A549 (cell line): Measurements from ENCODE around the gene CNBD2. TPM values are rescaled to one million over a fixed set of nuclear protein-coding genes. Genes with fewer than 3 reads are reported as not detected.
A peak's percentile ranks its signal among the peaks of the same experiment; 100 is the strongest.
"Not testable (repeated sequence)": the region's sequence is repeated elsewhere in the genome, so short reads cannot be mapped to it uniquely, and the experiment has no call there.

Experiments
- ATAC-seq, 2 experiments: fragments of 200-7000 bp in 1 of 2; fragments of >200 bp in 1 of 2; cut with Nextera tagmentation in 1 of 2; cut with Tn5 transposase in 1 of 2; 3 replicates each; pipeline versions ENCODE4 v1.8.0 to v1.9.1; 2018 to 2020; ENCODE audit warnings: mild to moderate bottlenecking in 1 of 2, moderate library complexity in 1 of 2
- CTCF ChIA-PET: fragments of 300-600 bp; sonication (Branson Sonifier 250); formaldehyde crosslinking; extraction: SDS; loops from one replicate; lab custom pipeline; 2021; ENCODE audit warnings: antibody characterized with exemption, inconsistent platforms; lab: Yijun Ruan, JAX
- POLR2A ChIA-PET: fragments of 350-600 bp; formaldehyde crosslinking; extraction: SDS; loops from one replicate; lab custom pipeline; 2021; ENCODE audit warnings: antibody characterized with exemption, inconsistent platforms; lab: Yijun Ruan, JAX
- DNase-seq, 2 experiments: peaks; one replicate each; pipeline versions ENCODE4 v3.0.0 to v3.0.0-alpha.2; 2011 to 2016; ENCODE audit warnings: low read depth in 1 of 2, low spot score in 1 of 2
- FAIRE-seq: peaks from 2 replicates; lab custom pipeline; 2011; peaks lifted over from hg19 to GRCh38; lab: Jason Lieb, UNC
- H3K27ac ChIP-seq, 2 experiments: fragments of >200 bp; sonication (Bioruptor Twin); formaldehyde crosslinking; 3 replicates each; pipeline ENCODE4 v1.5.1; 2016 to 2017
- H3K4me1 ChIP-seq: fragments of >200 bp; sonication (Bioruptor Twin); formaldehyde crosslinking; 3 replicates; pipeline ENCODE4 v1.6.1; 2016
- H3K4me2 ChIP-seq: fragments of >200 bp; sonication (Bioruptor Twin); formaldehyde crosslinking; 3 replicates; pipeline ENCODE4 v1.6.1; 2016
- H3K4me3 ChIP-seq: fragments of >200 bp; sonication (Bioruptor Twin); formaldehyde crosslinking; 3 replicates; pipeline ENCODE4 v1.5.1; 2016
- H3K9me3 ChIP-seq: fragments of >200 bp; sonication (Bioruptor Twin); formaldehyde crosslinking; 3 replicates; pipeline ENCODE4 v1.6.1; 2016
- CEBPB ChIP-seq, 2 experiments: fragments of >200 bp in 1 of 2; sonication (Bioruptor Twin) in 1 of 2; formaldehyde crosslinking in 1 of 2; IDR thresholded peaks; 2 replicates each; pipeline ENCODE4 v1.6.1; 2012 to 2016
- CHD2 ChIP-seq: fragments of 150-350 bp; IDR thresholded peaks from 2 replicates; pipeline ENCODE4 v1.6.1; 2014; ENCODE audit warnings: low read length; ENCODE audit not compliant: partially characterized antibody
- EHF ChIP-seq: fragments of 250-450 bp; sonication (Bioruptor Pico); IDR thresholded peaks from 2 replicates; pipeline ENCODE4 v1.5.0; 2020; ENCODE audit warnings: mild to moderate bottlenecking
- ESRRA ChIP-seq: fragments of 150-350 bp; IDR thresholded peaks from 2 replicates; pipeline ENCODE4 v1.6.1; 2014; ENCODE audit warnings: mild to moderate bottlenecking, low read length, borderline replicate concordance
- HDAC2 ChIP-seq: fragments of 200-600 bp; sonication (generic); IDR thresholded peaks from 2 replicates; pipeline ENCODE4 v1.6.1; 2016
- HEYL ChIP-seq: fragments of 250-450 bp; sonication (Bioruptor Pico); IDR thresholded peaks from 2 replicates; pipeline ENCODE4 v1.8.0; 2021; ENCODE audit warnings: mild to moderate bottlenecking, moderate library complexity
- JUN ChIP-seq, 2 experiments: fragments of >200 bp; sonication (Bioruptor Twin); formaldehyde crosslinking; IDR thresholded peaks; 2 replicates in 1 of 2; 3 replicates in 1 of 2; pipeline ENCODE4 v1.6.1; 2016 to 2017
- MAZ ChIP-seq: fragments of 150-350 bp; IDR thresholded peaks from 2 replicates; pipeline ENCODE4 v1.6.1; 2014; ENCODE audit warnings: antibody characterized with exemption, low read depth, low read length, borderline replicate concordance
- MYC ChIP-seq: IDR thresholded peaks from 2 replicates; pipeline ENCODE4 v1.6.1; 2012; ENCODE audit warnings: mild to moderate bottlenecking, inconsistent platforms, low read length, improper control_type of control experiment, borderline replicate concordance
- POLR2AphosphoS2 ChIP-seq: conservative IDR thresholded peaks from 2 replicates; pipeline ENCODE4 v1.6.1; 2012; ENCODE audit warnings: low read length, improper control_type of control experiment, inconsistent platforms
- RAD21 ChIP-seq, 2 experiments: fragments of >200 bp in 1 of 2; sonication (Bioruptor Twin) in 1 of 2; formaldehyde crosslinking in 1 of 2; IDR thresholded peaks in 1 of 2; conservative IDR thresholded peaks in 1 of 2; 2 replicates in 1 of 2; 3 replicates in 1 of 2; pipeline ENCODE4 v1.6.1; 2012 to 2018; ENCODE audit warnings: inconsistent platforms in 1 of 2
- RARB ChIP-seq: fragments of 250-450 bp; sonication (Bioruptor Pico); IDR thresholded peaks from 2 replicates; pipeline ENCODE4 v1.8.0; 2021; ENCODE audit warnings: mild to moderate bottlenecking, moderate library complexity
- RCOR1 ChIP-seq: fragments of 150-350 bp; IDR thresholded peaks from 2 replicates; pipeline ENCODE4 v1.6.1; 2014; ENCODE audit warnings: antibody characterized with exemption, low read length, low read depth
- RNF2 ChIP-seq: fragments of 200-600 bp; sonication (generic); IDR thresholded peaks from 2 replicates; pipeline ENCODE4 v1.6.1; 2016; ENCODE audit warnings: low read depth, mild to moderate bottlenecking, antibody characterized with exemption, moderate library complexity, borderline replicate concordance
- TFCP2L1 ChIP-seq: fragments of 250-450 bp; sonication (Bioruptor Pico); IDR thresholded peaks from 2 replicates; pipeline ENCODE4 v1.5.0; 2021; ENCODE audit warnings: mild to moderate bottlenecking
- TP53 ChIP-seq: fragments of 250-450 bp; sonication (Bioruptor Pico); IDR thresholded peaks from 2 replicates; pipeline ENCODE4 v1.5.0; 2021; ENCODE audit warnings: mild to moderate bottlenecking, moderate library complexity
- ZC3H11A ChIP-seq: fragments of 450-650 bp; IDR thresholded peaks from 2 replicates; pipeline ENCODE4 v1.6.1; 2014; ENCODE audit warnings: antibody characterized with exemption, mild to moderate bottlenecking
- ZFP36 ChIP-seq: fragments of 450-650 bp; IDR thresholded peaks from 2 replicates; pipeline ENCODE4 v1.6.1; 2014; ENCODE audit warnings: borderline replicate concordance; ENCODE audit not compliant: partially characterized antibody
- ZNF302 ChIP-seq: fragments of 250-450 bp; sonication (Bioruptor Pico); IDR thresholded peaks from 2 replicates; pipeline ENCODE4 v1.9.0; 2021; ENCODE audit warnings: inconsistent platforms, mild to moderate bottlenecking, moderate library complexity
- WGBS: methylation state at CpG from one replicate; pipeline ENCODE4 v1.1.6; 2017; ENCODE audit errors: missing lambda C conversion rate; 5-methylcytosine and 5-hydroxymethylcytosine counted together
- polyA plus RNA-seq, 4 experiments: library from polyadenylated mRNA; depleted of rRNA in 3 of 4; stranded (reverse); fragments of >200 nt; fragmentation: RNase III in 1 of 4; extraction: RNeasy Plus Mini Kit Qiagen cat#74134 plus additional on column Dnase treatment in 1 of 4; gene quantifications; 2 replicates in 3 of 4; 3 replicates in 1 of 4; pipeline ENCODE4 v1.2.3, GENCODE V29; 2011 to 2017
- TF ChIP-seq, protein P1 (sequence below): IDR thresholded peaks from 2 replicates; pipeline ENCODE4 v1.6.1; 2012
- TF ChIP-seq, protein P2 (sequence below): fragments of >200 bp; sonication (Bioruptor Twin); formaldehyde crosslinking; IDR thresholded peaks from 3 replicates; pipeline ENCODE4 v1.6.1; 2016
- TF ChIP-seq, protein P3 (sequence below): fragments of 150-350 bp; IDR thresholded peaks from 2 replicates; pipeline ENCODE4 v1.6.1; 2014; ENCODE audit warnings: low read depth, mild to moderate bottlenecking, low read length

Gene CNBD2
- polyA plus RNA-seq, 2 of the 4 experiments (the other 2 are of a cell fraction) = 4.3 to 5.4 TPM

DNA sequence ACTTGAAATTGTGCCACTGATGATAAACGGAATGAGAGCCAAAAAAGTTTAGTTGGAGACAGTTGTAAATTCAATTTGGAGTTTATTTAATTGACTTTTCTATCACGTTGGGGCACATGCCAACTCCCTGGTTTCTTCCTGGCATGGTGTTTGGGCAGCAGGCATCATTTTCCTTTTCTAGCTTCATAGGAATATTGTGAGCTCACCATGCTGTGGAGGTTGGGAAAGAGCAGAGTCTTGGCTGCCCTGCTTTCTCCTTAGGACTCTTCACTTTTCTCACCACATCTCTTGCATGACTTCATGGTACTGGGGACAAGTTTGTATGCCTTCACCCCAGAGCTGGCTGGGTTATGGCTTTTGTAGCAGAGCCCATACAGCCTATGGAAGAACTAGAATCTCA is 20.5 kb upstream of the CNBD2 start:
- H3K4me1 ChIP-seq = peaks cover 10% of the 10 kb centered on the region; the same call in 1 of the 3 replicates
- CTCF ChIA-PET = interaction anchor here (0.6 to 1.8 kb wide), 11 partner anchors 9 to 656 kb away, joined by 3 to 5 read pairs (median 3); partner anchors contain the start of gene RBM39

DNA sequence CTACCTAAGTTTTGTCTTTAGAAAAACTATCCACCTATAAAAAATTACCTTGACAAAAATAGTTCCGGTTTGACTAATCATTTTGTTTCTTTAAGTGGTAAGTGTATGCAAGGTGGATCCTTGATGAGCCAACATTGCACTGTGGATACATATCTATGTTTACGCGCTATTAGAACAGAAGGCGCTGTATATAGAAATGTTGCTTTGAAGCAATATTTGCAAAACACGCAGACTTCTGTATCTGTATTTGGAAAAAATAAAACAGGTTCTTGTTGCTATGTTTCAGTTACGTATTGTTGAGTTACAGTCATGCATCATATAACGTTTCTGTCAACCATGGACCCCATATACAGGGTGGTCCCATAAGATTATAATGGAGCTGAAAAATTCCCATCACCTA is 18.3 kb upstream of the CNBD2 start:
- Histone ChIP-seq H3K27ac (no peak overlapping the region), H3K4me3 (no peak overlapping the region), H3K4me2 (no peak overlapping the region), H3K9me3 (no peaks in the 10 kb centered on the region), H3K4me1 (peaks cover 10% of the 10 kb centered on the region; the same call in 1 of the 3 replicates)
- WGBS = 92% methylated on average over 7 of the region's 7 CpGs
- DNase-seq (no peak), ATAC-seq (no peak), FAIRE-seq (no peak)
- ChIA-PET CTCF (interaction anchor here (0.7 kb wide), 1 partner anchor 40 kb away, joined by 3 read pairs; no protein-coding TSS in a partner anchor), POLR2A (no interaction called here)
- TF ChIP-seq TP53 (no peak), HDAC2 (no peak), JUN (IDR thresholded peaks at IDR 0.05) (no peak), HEYL (CRISPR knock-in tag) (no peak), ZC3H11A (no peak)
- TF ChIP-seq, protein P1, sequence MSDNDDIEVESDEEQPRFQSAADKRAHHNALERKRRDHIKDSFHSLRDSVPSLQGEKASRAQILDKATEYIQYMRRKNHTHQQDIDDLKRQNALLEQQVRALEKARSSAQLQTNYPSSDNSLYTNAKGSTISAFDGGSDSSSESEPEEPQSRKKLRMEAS = no peak

More for the DNA sequence above, 20.5 kb upstream of the CNBD2 start:
- no peaks in the 10 kb centered on the region for H3K9me3 ChIP-seq
- no peak for FAIRE-seq
- DNase-seq = no peak
- ATAC-seq = no peak
- POLR2A ChIA-PET = no interaction called here
- TF ChIP-seq, protein P2, sequence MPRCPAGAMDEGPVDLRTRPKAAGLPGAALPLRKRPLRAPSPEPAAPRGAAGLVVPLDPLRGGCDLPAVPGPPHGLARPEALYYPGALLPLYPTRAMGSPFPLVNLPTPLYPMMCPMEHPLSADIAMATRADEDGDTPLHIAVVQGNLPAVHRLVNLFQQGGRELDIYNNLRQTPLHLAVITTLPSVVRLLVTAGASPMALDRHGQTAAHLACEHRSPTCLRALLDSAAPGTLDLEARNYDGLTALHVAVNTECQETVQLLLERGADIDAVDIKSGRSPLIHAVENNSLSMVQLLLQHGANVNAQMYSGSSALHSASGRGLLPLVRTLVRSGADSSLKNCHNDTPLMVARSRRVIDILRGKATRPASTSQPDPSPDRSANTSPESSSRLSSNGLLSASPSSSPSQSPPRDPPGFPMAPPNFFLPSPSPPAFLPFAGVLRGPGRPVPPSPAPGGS = no peak
- TF ChIP-seq RAD21 (conservative IDR thresholded peaks at IDR 0.05 in 1 of 2, IDR thresholded peaks at IDR 0.05 in 1 of 2) = no peak
- TF ChIP-seq RARB (CRISPR knock-in tag) = no peak
- TF ChIP-seq ZFP36 = no peak
- no peak for TF ChIP-seq TP53
- no peak for TF ChIP-seq RCOR1
- TF ChIP-seq CHD2 = no peak
- no peak for TF ChIP-seq TFCP2L1 (CRISPR knock-in tag)
- TF ChIP-seq HEYL (CRISPR knock-in tag) = no peak
- TF ChIP-seq, protein P3, sequence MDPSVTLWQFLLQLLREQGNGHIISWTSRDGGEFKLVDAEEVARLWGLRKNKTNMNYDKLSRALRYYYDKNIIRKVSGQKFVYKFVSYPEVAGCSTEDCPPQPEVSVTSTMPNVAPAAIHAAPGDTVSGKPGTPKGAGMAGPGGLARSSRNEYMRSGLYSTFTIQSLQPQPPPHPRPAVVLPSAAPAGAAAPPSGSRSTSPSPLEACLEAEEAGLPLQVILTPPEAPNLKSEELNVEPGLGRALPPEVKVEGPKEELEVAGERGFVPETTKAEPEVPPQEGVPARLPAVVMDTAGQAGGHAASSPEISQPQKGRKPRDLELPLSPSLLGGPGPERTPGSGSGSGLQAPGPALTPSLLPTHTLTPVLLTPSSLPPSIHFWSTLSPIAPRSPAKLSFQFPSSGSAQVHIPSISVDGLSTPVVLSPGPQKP = no peak
- TF ChIP-seq MYC = no peak
- no peak for TF ChIP-seq POLR2AphosphoS2
- no peak for TF ChIP-seq EHF
- no peak for TF ChIP-seq HDAC2
- TF ChIP-seq ZNF302 (CRISPR knock-in tag) = no peak
- no peak for TF ChIP-seq CEBPB (IDR thresholded peaks at IDR 0.05)
- no peak for TF ChIP-seq MAZ
- no peak for TF ChIP-seq RNF2
- TF ChIP-seq ESRRA = no peak
- WGBS = 91% methylated on average over 2 of the region's 2 CpGs
- H3K4me2 ChIP-seq = no peak overlapping the region
- no peak overlapping the region for H3K4me3 ChIP-seq
- H3K27ac ChIP-seq = no peak overlapping the region

DNA sequence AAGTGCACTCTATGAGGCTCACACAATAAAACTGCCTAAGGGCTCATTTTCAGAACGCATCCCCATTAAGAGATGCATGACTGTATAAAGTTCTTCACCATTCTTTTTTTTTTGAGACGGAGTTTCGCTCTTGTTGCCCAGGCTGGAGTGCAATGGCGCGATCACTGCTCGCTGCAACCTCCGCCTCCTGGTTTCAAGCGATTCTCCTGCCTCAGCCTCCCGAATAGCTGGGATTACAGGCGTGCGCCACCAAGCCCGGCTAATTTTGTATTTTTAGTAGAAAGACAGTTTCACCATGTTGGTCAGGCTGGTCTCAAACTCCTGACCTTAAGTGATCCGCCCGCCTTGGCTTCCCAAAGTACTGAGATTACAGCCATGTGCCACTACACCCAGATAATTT is 16.3 kb upstream of the CNBD2 start:
- DNase-seq, ATAC-seq, FAIRE-seq, H3K4me3 ChIP-seq, H3K9me3 ChIP-seq: not testable (repeated sequence)
- TF ChIP-seq JUN (IDR thresholded peaks at IDR 0.05) = peak in 1 of 2 experiments; percentile 16; a peak in 1 of 5 replicates
- Histone ChIP-seq H3K27ac (peak overlapping the region in 1 of 2 experiments; percentile 96; a peak in 1 of 6 replicates), H3K4me2 (peak overlapping the region; percentile 86), H3K4me1 (peaks cover 15% of the 10 kb centered on the region)
- ChIA-PET POLR2A (interaction anchor here (0.6 kb wide), 1 partner anchor 261 kb away, joined by 4 read pairs; no protein-coding TSS in a partner anchor), CTCF (interaction anchor here (5.1 kb wide), 1 partner anchor 13 kb away, joined by 82 read pairs; the partner anchor contains the start of gene CNBD2)
- 97% methylated on average over 14 of the region's 14 CpGs for WGBS
